SU-DHL-6 (cell line): ENCODE results near the gene FAM3C.

Experiments
- H2AFZ ChIP-seq: fragments of 200-600 bp; sonication (generic); 2 replicates; pipeline ENCODE4 v1.6.1; 2014; ENCODE audit warnings: low read depth, mild to moderate bottlenecking, moderate library complexity, mixed read lengths, antibody characterized with exemption, low read length; ENCODE audit not compliant: severe bottlenecking
- H3F3A ChIP-seq: fragments of 200-600 bp; shearing (Covaris generic); 2 replicates; pipeline ENCODE4 v1.6.0; 2016; ENCODE audit warnings: antibody characterized with exemption, mild to moderate bottlenecking; ENCODE audit not compliant: insufficient read depth
- H3K27ac ChIP-seq: fragments of 200-600 bp; sonication (generic); 2 replicates; pipeline ENCODE4 v1.5.1; 2016; ENCODE audit warnings: low read depth, mild to moderate bottlenecking, low read length, moderate library complexity, mixed read lengths
- H3K27me3 ChIP-seq: fragments of 200-600 bp; sonication (generic), shearing (Covaris generic); 2 replicates; pipeline ENCODE4 v1.6.0; 2014; ENCODE audit warnings: mild to moderate bottlenecking, low read length
- H3K36me3 ChIP-seq: fragments of 200-600 bp; sonication (generic); 2 replicates; pipeline ENCODE4 v1.6.1; 2014; ENCODE audit warnings: mild to moderate bottlenecking, low read length, mixed read lengths
- H3K4me2 ChIP-seq: fragments of 300-600, 200-600 bp; shearing (Covaris generic), sonication (generic); 2 replicates; pipeline ENCODE4 v1.6.0; 2014; ENCODE audit warnings: low read length, low read depth, mild to moderate bottlenecking; ENCODE audit not compliant: poor library complexity, severe bottlenecking
- H3K4me3 ChIP-seq: fragments of 200-600 bp; sonication (generic); 2 replicates; pipeline ENCODE4 v1.5.1; 2014; ENCODE audit warnings: antibody characterized with exemption, low read length, mild to moderate bottlenecking, mixed read lengths; ENCODE audit not compliant: insufficient read depth, poor library complexity, severe bottlenecking
- H3K79me2 ChIP-seq: fragments of 200-600 bp; sonication (generic); 2 replicates; pipeline ENCODE4 v1.6.1; 2014; ENCODE audit warnings: mild to moderate bottlenecking, low read length, moderate library complexity; ENCODE audit not compliant: insufficient read depth
- H3K9ac ChIP-seq: fragments of 200-600 bp; sonication (generic); 2 replicates; pipeline ENCODE4 v1.7.0; 2014; ENCODE audit warnings: mild to moderate bottlenecking, low read length
- H3K9me2 ChIP-seq: fragments of 200-600 bp; sonication (generic); replicated peaks from 2 replicates; pipeline ENCODE4 v1.6.1; 2014; ENCODE audit warnings: low read length; ENCODE audit not compliant: insufficient read depth
- H3K9me3 ChIP-seq: fragments of 200-600 bp; sonication (generic); 2 replicates; pipeline ENCODE4 v1.6.1; 2014; ENCODE audit warnings: low read length, mixed read lengths; ENCODE audit not compliant: insufficient read depth
- H4K20me1 ChIP-seq: fragments of 200-600 bp; sonication (generic); 2 replicates; pipeline ENCODE4 v1.6.1; 2014; ENCODE audit warnings: low read depth, mild to moderate bottlenecking, antibody characterized with exemption, low read length, moderate library complexity, mixed read lengths
- EZH2phosphoT487 ChIP-seq: fragments of 200-600 bp; sonication (generic), shearing (Covaris generic); conservative IDR thresholded peaks from 2 replicates; pipeline ENCODE4 v1.6.1; 2018; ENCODE audit warnings: mild to moderate bottlenecking, antibody characterized with exemption, low read length, moderate library complexity, mixed read lengths
- TF ChIP-seq, protein P1 (sequence below): fragments of 200-600 bp; sonication (generic); IDR thresholded peaks from one replicate; pipeline ENCODE4 v1.5.1; 2017; ENCODE audit warnings: antibody characterized with exemption, mild to moderate bottlenecking, low read length, moderate library complexity; ENCODE audit not compliant: insufficient read depth, poor library complexity, severe bottlenecking

The FAM3C gene

DNA sequence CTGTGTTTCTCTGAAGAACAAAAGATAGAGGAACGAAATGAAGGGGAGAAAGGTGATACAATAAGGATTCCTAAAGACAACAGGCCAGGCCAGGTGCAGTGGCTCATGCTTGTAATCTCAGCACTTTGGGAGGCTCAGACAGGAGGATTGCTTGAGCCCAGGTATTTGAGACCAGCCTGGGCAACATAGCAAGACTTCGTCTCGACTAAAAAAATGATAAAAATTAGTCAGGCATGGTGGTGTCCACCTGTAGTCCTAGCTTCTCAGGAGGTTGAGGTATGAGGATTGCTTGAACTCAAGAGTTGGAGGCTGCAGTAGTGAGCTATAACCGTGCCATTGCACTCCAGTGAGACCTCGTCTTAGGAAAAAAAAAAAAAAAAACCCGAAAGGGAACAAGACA is 41.4 kb upstream of the FAM3C start:
- Histone ChIP-seq H3K36me3 (no peaks in the 10 kb centered on the region), H3K9ac (no peak overlapping the region), H3K4me2 (no peak overlapping the region)

DNA sequence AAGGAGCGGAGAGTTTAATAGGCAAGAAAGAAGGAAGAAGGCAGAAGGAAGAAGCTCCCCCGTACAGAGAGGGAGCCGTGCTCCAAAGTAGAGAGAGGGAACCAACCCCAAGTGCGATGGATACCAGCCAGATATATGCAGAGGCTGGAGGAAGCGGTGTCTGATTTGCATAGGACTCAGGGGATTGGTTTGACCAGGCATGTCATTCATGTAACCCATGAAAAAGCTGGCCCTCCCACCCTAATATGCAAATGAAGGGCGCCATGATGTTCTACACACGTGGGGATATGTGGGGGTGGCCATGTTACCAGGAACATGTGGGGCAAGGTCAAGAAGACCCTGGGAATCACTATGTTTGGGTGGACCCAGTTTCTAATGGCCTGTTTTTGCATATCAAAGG is 40.6 kb upstream of the FAM3C start:
- H3K9ac ChIP-seq: no peak overlapping the region
- H4K20me1 ChIP-seq: no peaks in the 10 kb centered on the region
- TF ChIP-seq, protein P1, sequence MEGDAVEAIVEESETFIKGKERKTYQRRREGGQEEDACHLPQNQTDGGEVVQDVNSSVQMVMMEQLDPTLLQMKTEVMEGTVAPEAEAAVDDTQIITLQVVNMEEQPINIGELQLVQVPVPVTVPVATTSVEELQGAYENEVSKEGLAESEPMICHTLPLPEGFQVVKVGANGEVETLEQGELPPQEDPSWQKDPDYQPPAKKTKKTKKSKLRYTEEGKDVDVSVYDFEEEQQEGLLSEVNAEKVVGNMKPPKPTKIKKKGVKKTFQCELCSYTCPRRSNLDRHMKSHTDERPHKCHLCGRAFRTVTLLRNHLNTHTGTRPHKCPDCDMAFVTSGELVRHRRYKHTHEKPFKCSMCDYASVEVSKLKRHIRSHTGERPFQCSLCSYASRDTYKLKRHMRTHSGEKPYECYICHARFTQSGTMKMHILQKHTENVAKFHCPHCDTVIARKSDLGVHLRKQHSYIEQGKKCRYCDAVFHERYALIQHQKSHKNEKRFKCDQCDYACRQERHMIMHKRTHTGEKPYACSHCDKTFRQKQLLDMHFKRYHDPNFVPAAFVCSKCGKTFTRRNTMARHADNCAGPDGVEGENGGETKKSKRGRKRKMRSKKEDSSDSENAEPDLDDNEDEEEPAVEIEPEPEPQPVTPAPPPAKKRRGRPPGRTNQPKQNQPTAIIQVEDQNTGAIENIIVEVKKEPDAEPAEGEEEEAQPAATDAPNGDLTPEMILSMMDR: no peak
- TF ChIP-seq EZH2phosphoT487: no peak

More for the DNA sequence above, 41.4 kb upstream of the FAM3C start:
- H3F3A ChIP-seq: 0 out of 2 replicates have a peak, but pooled peaks cover 4% of the 10 kb centered on the region
- no peaks in the 10 kb centered on the region for H3K79me2 ChIP-seq
- no peaks in the 10 kb centered on the region for H3K9me2 ChIP-seq
- no peaks in the 10 kb centered on the region for H4K20me1 ChIP-seq
- H3K27ac ChIP-seq: no peak overlapping the region
- H2AFZ ChIP-seq: no peak overlapping the region
- H3K4me3 ChIP-seq: no peak overlapping the region
- H3K9me3 ChIP-seq: no peaks in the 10 kb centered on the region
- no peak for TF ChIP-seq EZH2phosphoT487
- TF ChIP-seq, protein P1: no peak
- no peaks in the 10 kb centered on the region for H3K27me3 ChIP-seq

GRCh38 chr7:121436136-121436535 is 40.0 kb upstream of the FAM3C start:
- no peaks in the 10 kb centered on the region for H3K36me3 ChIP-seq
- no peaks in the 10 kb centered on the region for H3K9me2 ChIP-seq
- no peak overlapping the region for H3K4me3 ChIP-seq
- TF ChIP-seq, protein P1: no peak
- no peak for TF ChIP-seq EZH2phosphoT487
- H3K27ac ChIP-seq: no peak overlapping the region
- no peaks in the 10 kb centered on the region for H4K20me1 ChIP-seq
- no peak overlapping the region for H3K9ac ChIP-seq
- H3K27me3 ChIP-seq: no peaks in the 10 kb centered on the region
- H2AFZ ChIP-seq: no peak overlapping the region
- no peaks in the 10 kb centered on the region for H3K9me3 ChIP-seq
- H3K4me2 ChIP-seq: no peak overlapping the region
- H3K79me2 ChIP-seq: no peaks in the 10 kb centered on the region
- H3F3A ChIP-seq: no peaks in the 10 kb centered on the region

More for the DNA sequence above, 40.6 kb upstream of the FAM3C start:
- H3K27me3 ChIP-seq: no peaks in the 10 kb centered on the region
- no peak overlapping the region for H3K4me2 ChIP-seq
- H3K4me3 ChIP-seq: no peak overlapping the region
- no peaks in the 10 kb centered on the region for H3K9me2 ChIP-seq
- H3K79me2 ChIP-seq: no peaks in the 10 kb centered on the region
- H2AFZ ChIP-seq: no peak overlapping the region
- no peaks in the 10 kb centered on the region for H3K36me3 ChIP-seq
- H3K27ac ChIP-seq: no peak overlapping the region
- no peaks in the 10 kb centered on the region for H3K9me3 ChIP-seq
- no peaks in the 10 kb centered on the region for H3F3A ChIP-seq
